NCI-H345 treated with DMSO at 0.1 percent for 48 hours (cell line): ENCODE measurements around the gene TEAD1.

Experiments used
- DNase-seq: peaks from one replicate; lab custom pipeline; 2025; ENCODE audit not compliant: unreplicated experiment; lab: John Stamatoyannopoulos, UW

Gene TEAD1

GRCh38 chr11:12806113-12806512 is 131.9 kb downstream of the TEAD1 start:
- no peak for DNase-seq

GRCh38 chr11:12807621-12808020 is 133.4 kb downstream of the TEAD1 start:
- no peak for DNase-seq

- DNase-seq, result no peak
Measured at GRCh38 chr11:12808519-12808918, 134.3 kb downstream of the TEAD1 start.

- DNase-seq, result no peak
Measured at GRCh38 chr11:12809364-12809763, 135.1 kb downstream of the TEAD1 start.

- no peak for DNase-seq
Measured at GRCh38 chr11:12809864-12810567, 135.8 kb downstream of the TEAD1 start.

- no peak for DNase-seq
Measured at GRCh38 chr11:12810568-12810894, 136.3 kb downstream of the TEAD1 start.

GRCh38 chr11:12811861-12812260 is 137.6 kb downstream of the TEAD1 start:
- no peak for DNase-seq

GRCh38 chr11:12812849-12813248 is 138.6 kb downstream of the TEAD1 start:
- DNase-seq, result no peak

- DNase-seq, result no peak
Measured at GRCh38 chr11:12813371-12814225, 139.4 kb downstream of the TEAD1 start.

- DNase-seq, result no peak
Measured at GRCh38 chr11:12815129-12815480, 140.9 kb downstream of the TEAD1 start.

GRCh38 chr11:12815931-12816494 is 141.8 kb downstream of the TEAD1 start:
- DNase-seq, result no peak

- no peak for DNase-seq
Measured at GRCh38 chr11:12817681-12818332, 143.6 kb downstream of the TEAD1 start.

GRCh38 chr11:12818333-12819015 is 144.3 kb downstream of the TEAD1 start:
- DNase-seq, result no peak

GRCh38 chr11:12822392-12823022 is 148.3 kb downstream of the TEAD1 start:
- DNase-seq, result no peak

- no peak for DNase-seq
Measured at GRCh38 chr11:12824281-12825041, 150.2 kb downstream of the TEAD1 start.

- no peak for DNase-seq
Measured at GRCh38 chr11:12826441-12826840, 152.2 kb downstream of the TEAD1 start.

- DNase-seq, result no peak
Measured at GRCh38 chr11:12827369-12827768, 153.1 kb downstream of the TEAD1 start.

- peak; percentile 91 for DNase-seq
Measured at GRCh38 chr11:12827929-12828812, 153.9 kb downstream of the TEAD1 start.

- DNase-seq, result no peak
Measured at GRCh38 chr11:12829131-12829530, 154.9 kb downstream of the TEAD1 start.
